DOHH2 (cell line): ENCODE measurements around the gene RIMBP2.

Experiments
- CTCF ChIP-seq: fragments of 200-600 bp; sonication (generic); IDR thresholded peaks from one replicate; pipeline ENCODE4 v1.5.1; 2014; ENCODE audit warnings: antibody characterized with exemption, mild to moderate bottlenecking, low read depth, low read length; ENCODE audit not compliant: poor library complexity, severe bottlenecking
- EZH2phosphoT487 ChIP-seq: fragments of 200-600 bp; sonication (generic); IDR thresholded peaks from 2 replicates; pipeline ENCODE4 v1.6.1; 2017; ENCODE audit warnings: borderline replicate concordance, mild to moderate bottlenecking, antibody characterized with exemption, low read length, moderate library complexity, mixed read lengths

GRCh38 chr12:130357729-130358330 is 358.3 kb downstream of the RIMBP2 start:
- TF ChIP-seq CTCF: no peak
- TF ChIP-seq EZH2phosphoT487: no peak
